B cell (primary cell): ENCODE results near the gene ADAMTS13. TPM values are rescaled to one million over a fixed set of nuclear protein-coding genes. Genes with fewer than 3 reads are reported as not detected.

Experiments used
- ATAC-seq: fragments of 200-7000 bp; cut with Tn5 transposase; one replicate; pipeline ENCODE4 v1.10.0; 2021; ENCODE audit warnings: low read depth, mild to moderate bottlenecking, moderate number of reproducible peaks, moderate library complexity
- CTCF ChIA-PET: fragments of 350-600 bp; sonication (Branson Sonifier 250); formaldehyde crosslinking; loops from one replicate; lab custom pipeline; 2021; ENCODE audit warnings: antibody characterized with exemption, inconsistent platforms; lab: Charles Lee
- POLR2A ChIA-PET: fragments of 350-600 bp; sonication (Branson Sonifier 250); formaldehyde crosslinking; loops from one replicate; lab custom pipeline; 2021; ENCODE audit warnings: antibody characterized with exemption; lab: Charles Lee
- DNase-seq: peaks from one replicate; pipeline ENCODE4 v3.0.0; 2013
- H2AFZ ChIP-seq: 2 replicates; pipeline ENCODE4 v1.6.1; 2012; ENCODE audit warnings: mild to moderate bottlenecking, low read depth, low read length; ENCODE audit not compliant: insufficient read depth, poor library complexity, severe bottlenecking
- H3K27ac ChIP-seq, 2 donors: 1 replicate in 1 of 2; 2 replicates in 1 of 2; pipeline ENCODE4 v1.5.1; 2012 to 2013; ENCODE audit warnings: low read length in 2 of 2, mild to moderate bottlenecking in 2 of 2, moderate library complexity in 1 of 2
- H3K27me3 ChIP-seq, 4 experiments: fragments of 200-600 bp in 1 of 4; sonication (generic) in 1 of 4; replicated peaks in 1 of 4; 1 replicate in 2 of 4; 2 replicates in 2 of 4; pipeline versions ENCODE4 v1.6.1 to v1.7.0; 2013 to 2016; ENCODE audit warnings: low read length in 3 of 4, mild to moderate bottlenecking in 2 of 4, mixed read lengths in 1 of 4, moderate library complexity in 1 of 4; ENCODE audit not compliant: insufficient read depth in 4 of 4, control insufficient read depth in 3 of 4; ENCODE audit errors: control extremely low read depth in 1 of 4
- H3K36me3 ChIP-seq, 2 experiments: replicated peaks in 1 of 2; 1 replicate in 1 of 2; 2 replicates in 1 of 2; pipeline versions ENCODE4 v1.6.1 to v1.7.1; 2013; ENCODE audit warnings: low read length in 1 of 2; ENCODE audit not compliant: insufficient read depth in 2 of 2, control insufficient read depth in 1 of 2; ENCODE audit errors: control extremely low read depth in 1 of 2, extremely low read depth in 1 of 2
- H3K4me1 ChIP-seq, 2 donors: fragments of 200-600 bp in 1 of 2; sonication (generic) in 1 of 2; 1 replicate in 1 of 2; 2 replicates in 1 of 2; pipeline versions ENCODE4 v1.5.1 to v1.6.1; 2013 to 2017; ENCODE audit warnings: low read length in 2 of 2; ENCODE audit not compliant: control insufficient read depth in 2 of 2, insufficient read depth in 2 of 2
- H3K4me2 ChIP-seq: replicated peaks from 2 replicates; pipeline ENCODE3; 2012; ENCODE audit warnings: mild to moderate bottlenecking, low read depth, low read length; ENCODE audit not compliant: poor library complexity, severe bottlenecking
- H3K4me3 ChIP-seq, 5 experiments: fragments of 200-600 bp in 1 of 5; sonication (generic) in 1 of 5; 1 replicate in 3 of 5; 2 replicates in 2 of 5; pipeline versions ENCODE4 v1.5.1 to v1.7.0; 2011 to 2016; ENCODE audit warnings: low read length in 4 of 5, mild to moderate bottlenecking in 4 of 5, low read depth in 2 of 5, control low read depth in 1 of 5, moderate library complexity in 1 of 5; ENCODE audit not compliant: insufficient read depth in 1 of 5; ENCODE audit errors: control extremely low read depth in 1 of 5, extremely low read depth in 1 of 5
- H3K79me2 ChIP-seq: fragments of 200-600 bp; sonication (generic); one replicate; pipeline ENCODE4 v1.6.0; 2016; ENCODE audit warnings: low read length; ENCODE audit not compliant: control insufficient read depth, insufficient read depth
- H3K9ac ChIP-seq: fragments of 200-600 bp; sonication (generic); 2 replicates; pipeline ENCODE4 v1.6.1; 2017; ENCODE audit warnings: mild to moderate bottlenecking, low read length, moderate library complexity
- H3K9me3 ChIP-seq, 3 donors: one replicate each; pipeline versions ENCODE4 v1.6.1 to v1.7.1; 2013; ENCODE audit warnings: low read length in 2 of 3; ENCODE audit not compliant: control insufficient read depth in 2 of 3, insufficient read depth in 1 of 3; ENCODE audit errors: control extremely low read depth in 1 of 3
- H4K20me1 ChIP-seq: 2 replicates; pipeline ENCODE4 v1.6.0; 2012; ENCODE audit warnings: mild to moderate bottlenecking, low read length; ENCODE audit not compliant: insufficient read depth, control insufficient read depth, poor library complexity, severe bottlenecking
- H3K27ac Mint-ChIP-seq: one replicate; pipeline ENCODE4 v1.8.0; 2021; ENCODE audit warnings: mixed read lengths
- H3K27me3 Mint-ChIP-seq: one replicate; pipeline ENCODE4 v1.8.0; 2021; ENCODE audit warnings: mixed read lengths
- H3K4me1 Mint-ChIP-seq: one replicate; pipeline ENCODE4 v1.8.0; 2021; ENCODE audit warnings: mixed read lengths
- H3K4me3 Mint-ChIP-seq: one replicate; pipeline ENCODE4 v1.8.0; 2021; ENCODE audit warnings: mixed read lengths
- H3K9me3 Mint-ChIP-seq: one replicate; pipeline ENCODE4 v1.8.0; 2022; ENCODE audit warnings: mixed read lengths; ENCODE audit not compliant: insufficient read depth
- EZH2 ChIP-seq: IDR thresholded peaks from 2 replicates; pipeline ENCODE4 v1.6.1; 2012; ENCODE audit warnings: borderline replicate concordance, low read depth, mild to moderate bottlenecking, moderate library complexity, low read length; ENCODE audit not compliant: insufficient read depth, poor library complexity, severe bottlenecking
- WGBS: methylation state at CpG from one replicate; pipeline ENCODE4 v1.1.5; 2013; ENCODE audit warnings: missing lambda C conversion rate; ENCODE audit not compliant: insufficient coverage; 5-methylcytosine and 5-hydroxymethylcytosine counted together
- intact Hi-C: fragments of 100-400 bp; cut with micrococcal nuclease; formaldehyde crosslinking; loops from one replicate; pipeline ENCODE4 v1.10.0; 2022
- polyA plus RNA-seq: library from polyadenylated mRNA; depleted of rRNA; stranded (reverse); fragments of >200 nt; gene quantifications from 2 replicates; pipeline ENCODE4 v1.2.3, GENCODE V29; 2012
- total RNA-seq, 2 donors: library from RNA; stranded (reverse); fragments of 120-200 nt in 1 of 2; gene quantifications; 1 replicate in 1 of 2; 2 replicates in 1 of 2; pipeline versions ENCODE4 v1.2.3 to v1.2.4, GENCODE V29; 2013 to 2022
- TF ChIP-seq, protein P1 (sequence below): fragments of 200-600 bp; IDR thresholded peaks from one replicate; pipeline ENCODE4 v1.8.0; 2022; ENCODE audit warnings: antibody characterized with exemption, mild to moderate bottlenecking

The ADAMTS13 gene
- total and polyA plus RNA-seq, 2 donors (not counting 1 experiment from before 2014, with no cell fraction given), result 2.5 to 5.7 TPM

DNA sequence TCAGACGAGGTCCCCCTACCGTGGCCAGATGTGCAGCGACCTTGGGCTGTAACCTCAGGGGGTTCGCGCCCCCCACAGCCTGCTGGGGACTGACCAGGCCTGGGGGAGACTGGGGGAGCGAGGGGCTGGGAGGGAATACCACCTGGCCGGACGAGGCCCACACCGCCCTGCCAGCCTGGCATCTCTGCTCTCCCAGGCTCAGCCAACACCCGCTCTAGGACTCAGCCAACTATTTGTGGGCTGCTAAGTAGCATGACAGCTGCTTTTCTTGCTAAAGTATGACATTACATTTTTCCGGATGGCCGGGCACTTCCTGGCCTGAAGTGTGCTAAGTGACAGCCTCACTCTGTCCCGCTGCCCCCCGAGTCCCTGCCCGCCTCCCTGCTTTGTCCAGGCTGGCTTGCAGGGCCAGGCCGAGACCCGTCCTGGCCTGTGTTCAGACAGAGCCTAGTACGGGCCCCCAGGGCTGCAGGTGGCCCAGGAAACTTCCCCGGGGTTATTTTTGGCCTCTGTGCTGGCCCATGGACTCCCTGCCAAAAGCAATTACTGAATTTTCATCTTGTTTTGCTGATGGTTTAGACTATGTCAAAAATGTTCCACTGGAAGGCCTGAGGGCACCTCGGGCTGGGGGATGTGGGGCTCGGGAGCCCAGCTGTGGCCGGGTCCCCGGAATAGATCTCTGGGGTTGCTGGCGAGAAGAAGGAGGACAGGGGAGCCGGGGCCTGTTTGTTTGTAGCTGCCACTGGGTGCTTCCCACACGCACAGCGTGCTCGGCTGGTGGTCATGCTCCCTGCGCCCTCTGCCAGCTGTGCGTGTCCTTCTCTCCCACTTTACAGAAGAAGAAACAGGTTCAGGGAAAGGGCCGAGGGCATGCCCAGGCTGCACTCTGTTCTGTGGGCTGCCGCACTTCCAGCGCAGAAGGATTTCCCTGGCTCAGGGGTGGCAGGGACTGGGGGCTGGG is 70.2 kb downstream of the ADAMTS13 start:
- Histone ChIP-seq H3K9ac (no peak overlapping the region), H3K27ac (no peak overlapping the region), H3K36me3 (no peaks in the 10 kb centered on the region), H3K27me3 (peaks cover 0 to 10% (median 0%) of the 10 kb centered on the region in 4 experiments), H4K20me1 (no peaks in the 10 kb centered on the region), H3K4me2 (no peak overlapping the region), H2AFZ (no peak overlapping the region), H3K4me3 (no peak overlapping the region), H3K79me2 (no peaks in the 10 kb centered on the region), H3K4me1 (no peaks in the 10 kb centered on the region), H3K9me3 (peaks cover 0 to 4% (median 0%) of the 10 kb centered on the region in 3 donors)
- intact Hi-C loops, result no loop called here
- Mint-ChIP-seq H3K9me3 (no peaks in the 10 kb centered on the region), H3K27ac (no peak overlapping the region), H3K4me3 (no peak overlapping the region), H3K27me3 (peaks cover 12% of the 10 kb centered on the region), H3K4me1 (no peaks in the 10 kb centered on the region)
- ATAC-seq (no peak), DNase-seq (no peak)
- TF ChIP-seq, protein P1, sequence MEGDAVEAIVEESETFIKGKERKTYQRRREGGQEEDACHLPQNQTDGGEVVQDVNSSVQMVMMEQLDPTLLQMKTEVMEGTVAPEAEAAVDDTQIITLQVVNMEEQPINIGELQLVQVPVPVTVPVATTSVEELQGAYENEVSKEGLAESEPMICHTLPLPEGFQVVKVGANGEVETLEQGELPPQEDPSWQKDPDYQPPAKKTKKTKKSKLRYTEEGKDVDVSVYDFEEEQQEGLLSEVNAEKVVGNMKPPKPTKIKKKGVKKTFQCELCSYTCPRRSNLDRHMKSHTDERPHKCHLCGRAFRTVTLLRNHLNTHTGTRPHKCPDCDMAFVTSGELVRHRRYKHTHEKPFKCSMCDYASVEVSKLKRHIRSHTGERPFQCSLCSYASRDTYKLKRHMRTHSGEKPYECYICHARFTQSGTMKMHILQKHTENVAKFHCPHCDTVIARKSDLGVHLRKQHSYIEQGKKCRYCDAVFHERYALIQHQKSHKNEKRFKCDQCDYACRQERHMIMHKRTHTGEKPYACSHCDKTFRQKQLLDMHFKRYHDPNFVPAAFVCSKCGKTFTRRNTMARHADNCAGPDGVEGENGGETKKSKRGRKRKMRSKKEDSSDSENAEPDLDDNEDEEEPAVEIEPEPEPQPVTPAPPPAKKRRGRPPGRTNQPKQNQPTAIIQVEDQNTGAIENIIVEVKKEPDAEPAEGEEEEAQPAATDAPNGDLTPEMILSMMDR, result no peak
- no peak for TF ChIP-seq EZH2
- CTCF ChIA-PET, result interaction anchor here (11.0 kb wide), 1 partner anchor 308 kb away, joined by 144 read pairs; no protein-coding TSS in a partner anchor
- WGBS, result 82% methylated on average over 31 of the region's 33 CpGs
- POLR2A ChIA-PET, result no interaction called here

DNA sequence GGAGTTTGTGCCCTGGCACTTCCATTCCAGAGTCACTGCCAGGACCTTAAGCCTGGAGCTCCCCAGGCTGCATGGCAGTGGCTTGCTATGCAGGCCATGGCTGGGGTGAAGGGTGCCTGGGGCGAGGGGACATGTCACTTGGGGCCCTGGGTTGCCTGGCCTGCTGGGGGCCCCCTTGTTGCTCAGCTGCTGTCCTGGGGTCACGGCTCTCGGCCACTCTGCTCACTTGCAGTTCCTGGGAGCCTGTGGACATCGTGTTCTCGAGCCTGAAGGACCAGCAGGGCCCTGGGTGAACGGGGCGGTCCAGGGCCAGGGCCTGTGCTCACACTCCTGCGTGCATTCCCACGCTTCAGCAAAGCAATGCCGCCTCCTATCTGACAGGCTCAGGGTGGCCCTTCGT is 71.3 kb downstream of the ADAMTS13 start:
- DNase-seq, result no peak
- WGBS, result 80% methylated on average over 11 of the region's 11 CpGs
- Histone ChIP-seq H3K4me1 (no peaks in the 10 kb centered on the region), H3K27ac (no peak overlapping the region), H3K9me3 (peaks cover 0 to 4% (median 0%) of the 10 kb centered on the region in 3 donors), H3K9ac (no peak overlapping the region), H3K4me3 (no peak overlapping the region), H4K20me1 (no peaks in the 10 kb centered on the region), H2AFZ (no peak overlapping the region), H3K4me2 (no peak overlapping the region), H3K27me3 (peaks cover 0 to 10% (median 0%) of the 10 kb centered on the region in 4 experiments), H3K36me3 (no peaks in the 10 kb centered on the region), H3K79me2 (no peaks in the 10 kb centered on the region)
- no peak for TF ChIP-seq EZH2
- TF ChIP-seq, protein P1, result no peak
- no peak for ATAC-seq
- peaks cover 16% of the 10 kb centered on the region for H3K27me3 Mint-ChIP-seq
- no peaks in the 10 kb centered on the region for H3K4me1 Mint-ChIP-seq
- ChIA-PET POLR2A (no interaction called here), CTCF (no interaction called here)
- H3K27ac Mint-ChIP-seq, result no peak overlapping the region
- H3K9me3 Mint-ChIP-seq, result no peaks in the 10 kb centered on the region
- intact Hi-C loops, result no loop called here
- no peak overlapping the region for H3K4me3 Mint-ChIP-seq
